Measurements from ENCODE around the gene NPHS1. TPM values are rescaled to one million over a fixed set of nuclear protein-coding genes. Genes with fewer than 3 reads are reported as not detected.

The NPHS1 gene
- total RNA-seq, 4 donors from 2014 or later: not detected

- TF ChIP-seq EP300 (IDR thresholded peaks at IDR 0.05): no peak
- TF ChIP-seq, protein P1, sequence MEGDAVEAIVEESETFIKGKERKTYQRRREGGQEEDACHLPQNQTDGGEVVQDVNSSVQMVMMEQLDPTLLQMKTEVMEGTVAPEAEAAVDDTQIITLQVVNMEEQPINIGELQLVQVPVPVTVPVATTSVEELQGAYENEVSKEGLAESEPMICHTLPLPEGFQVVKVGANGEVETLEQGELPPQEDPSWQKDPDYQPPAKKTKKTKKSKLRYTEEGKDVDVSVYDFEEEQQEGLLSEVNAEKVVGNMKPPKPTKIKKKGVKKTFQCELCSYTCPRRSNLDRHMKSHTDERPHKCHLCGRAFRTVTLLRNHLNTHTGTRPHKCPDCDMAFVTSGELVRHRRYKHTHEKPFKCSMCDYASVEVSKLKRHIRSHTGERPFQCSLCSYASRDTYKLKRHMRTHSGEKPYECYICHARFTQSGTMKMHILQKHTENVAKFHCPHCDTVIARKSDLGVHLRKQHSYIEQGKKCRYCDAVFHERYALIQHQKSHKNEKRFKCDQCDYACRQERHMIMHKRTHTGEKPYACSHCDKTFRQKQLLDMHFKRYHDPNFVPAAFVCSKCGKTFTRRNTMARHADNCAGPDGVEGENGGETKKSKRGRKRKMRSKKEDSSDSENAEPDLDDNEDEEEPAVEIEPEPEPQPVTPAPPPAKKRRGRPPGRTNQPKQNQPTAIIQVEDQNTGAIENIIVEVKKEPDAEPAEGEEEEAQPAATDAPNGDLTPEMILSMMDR (IDR thresholded peaks at IDR 0.05): no peak
- TF ChIP-seq POLR2AphosphoS5 (IDR thresholded peaks at IDR 0.05): no peak
- no peak for TF ChIP-seq POLR2A (IDR thresholded peaks at IDR 0.05)
- Histone ChIP-seq H3K4me1 (no peaks in the 10 kb centered on the region), H3K36me3 (peaks cover 32% of the 10 kb centered on the region), H3K4me3 (no peak overlapping the region), H3K27me3 (no peaks in the 10 kb centered on the region), H3K9me3 (no peaks in the 10 kb centered on the region), H3K27ac (no peak overlapping the region)
- 95% methylated on average over 6 of the region's 6 CpGs for WGBS
- DNase-seq (ENCODE audit: low spot score in 2 of 2): no peak
These were observed 33.0 kb upstream of the NPHS1 start for GRCh38 chr19:35885225-35885738.

DNA sequence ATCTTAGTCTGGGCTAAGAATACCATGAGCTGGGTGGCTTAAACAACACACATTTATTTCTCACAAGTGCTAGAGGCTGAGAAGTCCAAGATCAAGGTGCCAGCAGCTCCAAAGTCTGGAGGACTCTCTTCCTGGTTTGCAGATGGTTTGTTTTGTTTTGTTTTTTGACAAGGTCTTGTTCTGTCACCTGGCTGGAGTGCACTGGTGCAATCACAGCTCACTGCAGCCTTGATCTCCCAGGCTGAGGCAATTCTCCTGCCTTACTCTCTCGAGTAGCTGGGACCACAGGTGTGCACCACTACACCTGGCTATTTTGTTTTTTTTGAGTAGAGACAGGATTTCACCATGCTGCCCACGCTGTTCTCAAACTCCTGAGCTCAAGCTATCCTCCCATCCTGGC is 31.6 kb upstream of the NPHS1 start:
- peaks cover 4% of the 10 kb centered on the region for H3K27me3 ChIP-seq
- DNase-seq (ENCODE audit: low spot score in 2 of 2): no peak
- H3K4me1 ChIP-seq: no peaks in the 10 kb centered on the region
- no peak overlapping the region for H3K4me3 ChIP-seq
- WGBS: 67% methylated on average over 2 of the region's 2 CpGs
- peaks cover 18% of the 10 kb centered on the region for H3K36me3 ChIP-seq
- H3K27ac ChIP-seq: no peak overlapping the region
- no peaks in the 10 kb centered on the region for H3K9me3 ChIP-seq
- TF ChIP-seq POLR2A (IDR thresholded peaks at IDR 0.05): no peak
- TF ChIP-seq, protein P1 (IDR thresholded peaks at IDR 0.05): no peak
- TF ChIP-seq EP300 (IDR thresholded peaks at IDR 0.05): no peak
- no peak for TF ChIP-seq POLR2AphosphoS5 (IDR thresholded peaks at IDR 0.05)

DNA sequence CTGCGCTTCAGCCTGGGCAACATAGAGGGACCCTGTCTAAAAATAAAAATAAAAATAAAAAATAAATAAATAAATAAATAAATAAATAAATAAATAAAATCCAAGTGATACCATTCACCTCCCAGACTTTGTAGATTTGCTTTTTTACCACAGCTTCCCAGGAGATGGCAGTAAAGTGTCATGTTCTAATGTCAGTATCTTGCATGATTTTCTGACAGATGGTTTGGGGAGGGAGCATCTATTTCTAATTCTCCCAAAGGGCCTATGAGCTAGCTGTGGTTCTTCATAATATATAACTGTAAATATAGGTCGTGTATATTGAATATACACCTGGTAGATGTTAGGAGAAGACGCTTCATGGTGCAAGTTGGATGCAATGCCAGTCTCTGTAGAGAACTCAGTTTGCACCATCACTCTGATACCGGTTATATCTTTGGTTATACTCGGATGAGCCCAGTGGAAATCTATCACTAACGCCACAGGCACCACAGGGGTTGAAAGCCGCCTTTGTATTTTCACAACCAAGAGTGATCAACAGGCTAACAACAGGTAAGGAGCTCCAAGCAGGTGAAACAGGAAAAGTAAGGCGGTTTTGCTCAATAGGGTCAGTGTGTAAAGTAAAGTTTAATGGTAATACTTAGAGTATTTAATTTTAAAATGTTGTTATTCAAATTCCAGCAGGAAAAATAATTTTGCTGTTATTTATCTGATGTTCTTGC is 30.0 kb upstream of the NPHS1 start:
- no peaks in the 10 kb centered on the region for H3K4me1 ChIP-seq
- H3K9me3 ChIP-seq: no peaks in the 10 kb centered on the region
- no peak overlapping the region for H3K4me3 ChIP-seq
- TF ChIP-seq EP300 (IDR thresholded peaks at IDR 0.05): no peak
- TF ChIP-seq, protein P1 (IDR thresholded peaks at IDR 0.05): peak; percentile 19 to 32
- 29% methylated on average over 8 of the region's 8 CpGs for WGBS
- peaks cover 3% of the 10 kb centered on the region for H3K36me3 ChIP-seq
- H3K27me3 ChIP-seq: peaks cover 6% of the 10 kb centered on the region
- DNase-seq (ENCODE audit: low spot score in 2 of 2): no peak
- no peak overlapping the region for H3K27ac ChIP-seq

GRCh38 chr19:35879770-35880317 is 27.5 kb upstream of the NPHS1 start:
- TF ChIP-seq POLR2AphosphoS5 (IDR thresholded peaks at IDR 0.05) (no peak), POLR2A (IDR thresholded peaks at IDR 0.05) (no peak), EP300 (IDR thresholded peaks at IDR 0.05) (no peak)
- TF ChIP-seq, protein P1 (IDR thresholded peaks at IDR 0.05): no peak
- Histone ChIP-seq H3K4me3 (no peak overlapping the region), H3K4me1 (no peaks in the 10 kb centered on the region), H3K36me3 (no peaks in the 10 kb centered on the region), H3K27ac (no peak overlapping the region), H3K9me3 (no peaks in the 10 kb centered on the region), H3K27me3 (peaks cover 6% of the 10 kb centered on the region)
- DNase-seq (ENCODE audit: low spot score in 2 of 2): peak; percentile 88 to 93
- 2% methylated on average over 28 of the region's 28 CpGs for WGBS

- Histone ChIP-seq H3K36me3 (no peaks in the 10 kb centered on the region), H3K9me3 (no peaks in the 10 kb centered on the region), H3K27ac (no peak overlapping the region), H3K27me3 (peaks cover 6% of the 10 kb centered on the region), H3K4me1 (no peaks in the 10 kb centered on the region), H3K4me3 (no peak overlapping the region)
- TF ChIP-seq, protein P1 (IDR thresholded peaks at IDR 0.05): no peak
- TF ChIP-seq POLR2AphosphoS5 (IDR thresholded peaks at IDR 0.05): no peak
- WGBS: 53% methylated on average over 23 of the region's 23 CpGs
- DNase-seq (ENCODE audit: low spot score in 2 of 2): no peak
These were observed 26.8 kb upstream of the NPHS1 start for GRCh38 chr19:35879068-35879467.
